ENCODE measurements around the gene CHAF1B. TPM values are rescaled to one million over a fixed set of nuclear protein-coding genes. Genes with fewer than 3 reads are reported as not detected.
"Not testable (repeated sequence)": the region's sequence is repeated elsewhere in the genome, so short reads cannot be mapped to it uniquely, and the experiment has no call there.

The CHAF1B gene
- total RNA-seq, 4 donors from 2014 or later: 1.2 to 3.9 (median 2.6) TPM

- Histone ChIP-seq H3K27me3 (no peaks in the 10 kb centered on the region), H3K27ac (no peak overlapping the region), H3K36me3 (peaks cover 29% of the 10 kb centered on the region), H3K4me1 (peaks cover 8% of the 10 kb centered on the region), H3K4me3 (no peak overlapping the region), H3K9me3 (no peaks in the 10 kb centered on the region)
- 98% methylated on average over 6 of the region's 6 CpGs for WGBS
- DNase-seq (ENCODE audit: low spot score in 2 of 2): no peak
- TF ChIP-seq POLR2A (IDR thresholded peaks at IDR 0.05) (no peak), EP300 (IDR thresholded peaks at IDR 0.05) (no peak), CTCF (IDR thresholded peaks at IDR 0.05) (no peak), POLR2AphosphoS5 (IDR thresholded peaks at IDR 0.05) (no peak)
Measured at GRCh38 chr21:36379251-36379650, 5.9 kb upstream of the CHAF1B start.

- Histone ChIP-seq H3K36me3 (peaks cover 10% of the 10 kb centered on the region), H3K27ac (no peak overlapping the region), H3K9me3 (no peaks in the 10 kb centered on the region), H3K4me1 (peaks cover 18% of the 10 kb centered on the region), H3K4me3 (no peak overlapping the region), H3K27me3 (no peaks in the 10 kb centered on the region)
- 84% methylated on average over 9 of the region's 9 CpGs for WGBS
- DNase-seq (ENCODE audit: low spot score in 2 of 2): no peak
- TF ChIP-seq CTCF (IDR thresholded peaks at IDR 0.05) (no peak), EP300 (IDR thresholded peaks at IDR 0.05) (no peak), POLR2AphosphoS5 (IDR thresholded peaks at IDR 0.05) (no peak), POLR2A (IDR thresholded peaks at IDR 0.05) (no peak)
Measured at GRCh38 chr21:36381841-36382589, 3.2 kb upstream of the CHAF1B start.

- H3K36me3 ChIP-seq; H3K27me3 ChIP-seq; DNase-seq (ENCODE audit: low spot score in 2 of 2); H3K9me3 ChIP-seq; H3K27ac ChIP-seq; H3K4me3 ChIP-seq: not testable (repeated sequence)
- H3K4me1 ChIP-seq: peaks cover 18% of the 10 kb centered on the region
- WGBS: 94% methylated on average over 10 of the region's 10 CpGs
Measured at GRCh38 chr21:36382722-36383121, 2.5 kb upstream of the CHAF1B start.

- no peaks in the 10 kb centered on the region for H3K27me3 ChIP-seq
- TF ChIP-seq POLR2AphosphoS5 (IDR thresholded peaks at IDR 0.05): no peak
- no peak for TF ChIP-seq CTCF (IDR thresholded peaks at IDR 0.05)
- TF ChIP-seq EP300 (IDR thresholded peaks at IDR 0.05): no peak
- TF ChIP-seq POLR2A (IDR thresholded peaks at IDR 0.05): no peak
- no peaks in the 10 kb centered on the region for H3K9me3 ChIP-seq
- no peak for DNase-seq (ENCODE audit: low spot score in 2 of 2)
- peaks cover 18% of the 10 kb centered on the region for H3K4me1 ChIP-seq
- H3K27ac ChIP-seq: no peak overlapping the region
- H3K36me3 ChIP-seq: no peaks in the 10 kb centered on the region
- H3K4me3 ChIP-seq: peak overlapping the region; percentile 78
- 31% methylated on average over 8 of the region's 8 CpGs for WGBS
Measured at GRCh38 chr21:36384885-36385232, 333 bp upstream of the CHAF1B start.

GRCh38 chr21:36386031-36386642 lies 945 bp downstream of the CHAF1B start:
- no peak for TF ChIP-seq POLR2AphosphoS5 (IDR thresholded peaks at IDR 0.05)
- TF ChIP-seq CTCF (IDR thresholded peaks at IDR 0.05): no peak
- TF ChIP-seq EP300 (IDR thresholded peaks at IDR 0.05): no peak
- no peak for TF ChIP-seq POLR2A (IDR thresholded peaks at IDR 0.05)
- Histone ChIP-seq H3K27ac (no peak overlapping the region), H3K9me3 (no peaks in the 10 kb centered on the region), H3K27me3 (no peaks in the 10 kb centered on the region), H3K4me3 (peak overlapping the region; percentile 78), H3K36me3 (no peaks in the 10 kb centered on the region), H3K4me1 (peaks cover 10% of the 10 kb centered on the region)
- no peak for DNase-seq (ENCODE audit: low spot score in 2 of 2)
- 75% methylated on average over 17 of the region's 21 CpGs for WGBS

All from suprapubic skin (tissue), 4 donors.